ENCODE measurements around the gene DMRTB1. TPM values are rescaled to one million over a fixed set of nuclear protein-coding genes. Genes with fewer than 3 reads are reported as not detected.

DMRTB1 gene
- total RNA-seq, 2 donors from 2014 or later = not detected

DNA sequence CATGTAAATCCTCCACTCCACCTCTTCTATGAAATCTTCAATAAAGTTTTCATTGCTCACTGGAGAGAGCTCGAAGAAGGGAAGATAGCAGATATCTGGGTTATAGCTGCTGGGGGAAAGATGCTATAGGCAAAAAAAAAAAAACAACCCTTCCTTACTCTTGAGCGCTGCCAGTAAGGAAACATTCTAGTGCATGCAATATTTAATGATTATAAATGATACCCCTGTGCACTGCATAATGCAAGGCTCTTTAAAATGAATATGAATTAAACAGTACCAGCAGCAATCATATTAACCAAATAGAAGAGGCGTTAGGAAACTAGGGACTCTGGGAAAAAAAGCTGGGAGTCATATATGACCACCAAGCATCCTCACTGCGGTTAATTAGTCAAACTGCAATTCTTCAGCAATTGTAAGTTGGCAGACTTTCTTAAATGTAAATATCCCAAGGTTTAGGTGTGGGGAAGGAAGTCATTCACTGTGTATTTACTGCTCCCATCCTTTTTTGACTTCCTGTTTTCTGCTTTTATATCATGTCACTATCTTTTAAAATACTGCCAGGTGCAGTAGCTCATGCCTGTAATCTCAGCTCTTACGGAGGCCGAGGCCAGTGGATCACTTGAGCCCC lies 3.7 kb upstream of the DMRTB1 start:
- no peak for DNase-seq (ENCODE audit: low spot score)
- TF ChIP-seq, protein P1, sequence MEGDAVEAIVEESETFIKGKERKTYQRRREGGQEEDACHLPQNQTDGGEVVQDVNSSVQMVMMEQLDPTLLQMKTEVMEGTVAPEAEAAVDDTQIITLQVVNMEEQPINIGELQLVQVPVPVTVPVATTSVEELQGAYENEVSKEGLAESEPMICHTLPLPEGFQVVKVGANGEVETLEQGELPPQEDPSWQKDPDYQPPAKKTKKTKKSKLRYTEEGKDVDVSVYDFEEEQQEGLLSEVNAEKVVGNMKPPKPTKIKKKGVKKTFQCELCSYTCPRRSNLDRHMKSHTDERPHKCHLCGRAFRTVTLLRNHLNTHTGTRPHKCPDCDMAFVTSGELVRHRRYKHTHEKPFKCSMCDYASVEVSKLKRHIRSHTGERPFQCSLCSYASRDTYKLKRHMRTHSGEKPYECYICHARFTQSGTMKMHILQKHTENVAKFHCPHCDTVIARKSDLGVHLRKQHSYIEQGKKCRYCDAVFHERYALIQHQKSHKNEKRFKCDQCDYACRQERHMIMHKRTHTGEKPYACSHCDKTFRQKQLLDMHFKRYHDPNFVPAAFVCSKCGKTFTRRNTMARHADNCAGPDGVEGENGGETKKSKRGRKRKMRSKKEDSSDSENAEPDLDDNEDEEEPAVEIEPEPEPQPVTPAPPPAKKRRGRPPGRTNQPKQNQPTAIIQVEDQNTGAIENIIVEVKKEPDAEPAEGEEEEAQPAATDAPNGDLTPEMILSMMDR (IDR thresholded peaks at IDR 0.05) = no peak
- H3K4me3 ChIP-seq = no peak overlapping the region
- H3K27me3 ChIP-seq = no peaks in the 10 kb centered on the region
- no peaks in the 10 kb centered on the region for H3K4me1 ChIP-seq
- no peak overlapping the region for H3K27ac ChIP-seq
- H3K9me3 ChIP-seq = no peaks in the 10 kb centered on the region
- H3K36me3 ChIP-seq = no peaks in the 10 kb centered on the region

DNA sequence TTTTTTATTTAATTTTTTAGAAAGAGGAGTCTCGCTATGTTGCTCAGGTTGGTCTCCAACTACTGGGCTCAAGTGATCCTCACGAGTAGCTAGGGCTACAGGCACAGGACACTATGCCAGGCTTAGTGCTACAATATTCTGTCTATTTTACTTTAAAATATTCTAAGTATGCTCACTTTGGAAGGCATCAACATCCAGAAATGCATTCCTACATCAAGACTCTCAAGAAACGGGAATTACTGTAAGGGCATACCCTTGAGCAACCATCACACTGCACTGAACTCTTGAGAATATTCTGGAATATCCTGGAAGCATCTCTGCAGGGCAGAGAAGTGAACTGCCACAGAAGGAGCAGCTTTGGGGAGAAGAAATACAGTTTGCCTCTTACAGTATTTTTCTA lies 565 bp upstream of the DMRTB1 start:
- TF ChIP-seq, protein P1 (IDR thresholded peaks at IDR 0.05) = no peak
- Histone ChIP-seq H3K4me1 (no peaks in the 10 kb centered on the region), H3K9me3 (no peaks in the 10 kb centered on the region), H3K27ac (no peak overlapping the region), H3K4me3 (no peak overlapping the region), H3K27me3 (no peaks in the 10 kb centered on the region), H3K36me3 (no peaks in the 10 kb centered on the region)
- peak; percentile 11 for DNase-seq (ENCODE audit: low spot score)

- Histone ChIP-seq H3K4me3 (no peak overlapping the region), H3K36me3 (no peaks in the 10 kb centered on the region), H3K27ac (no peak overlapping the region), H3K4me1 (no peaks in the 10 kb centered on the region), H3K9me3 (no peaks in the 10 kb centered on the region), H3K27me3 (no peaks in the 10 kb centered on the region)
- TF ChIP-seq, protein P1 (IDR thresholded peaks at IDR 0.05) = no peak
- no peak for DNase-seq (ENCODE audit: low spot score)
Measured at GRCh38 chr1:53460211-53460634, 1.0 kb downstream of the DMRTB1 start.

- no peak overlapping the region for H3K27ac ChIP-seq
- no peaks in the 10 kb centered on the region for H3K27me3 ChIP-seq
- no peaks in the 10 kb centered on the region for H3K9me3 ChIP-seq
- TF ChIP-seq, protein P1 (IDR thresholded peaks at IDR 0.05) = no peak
- no peak overlapping the region for H3K4me3 ChIP-seq
- H3K36me3 ChIP-seq = no peaks in the 10 kb centered on the region
- H3K4me1 ChIP-seq = no peaks in the 10 kb centered on the region
- DNase-seq (ENCODE audit: low spot score) = peak; percentile 38
Measured at GRCh38 chr1:53460666-53461322, 1.6 kb downstream of the DMRTB1 start.

DNA sequence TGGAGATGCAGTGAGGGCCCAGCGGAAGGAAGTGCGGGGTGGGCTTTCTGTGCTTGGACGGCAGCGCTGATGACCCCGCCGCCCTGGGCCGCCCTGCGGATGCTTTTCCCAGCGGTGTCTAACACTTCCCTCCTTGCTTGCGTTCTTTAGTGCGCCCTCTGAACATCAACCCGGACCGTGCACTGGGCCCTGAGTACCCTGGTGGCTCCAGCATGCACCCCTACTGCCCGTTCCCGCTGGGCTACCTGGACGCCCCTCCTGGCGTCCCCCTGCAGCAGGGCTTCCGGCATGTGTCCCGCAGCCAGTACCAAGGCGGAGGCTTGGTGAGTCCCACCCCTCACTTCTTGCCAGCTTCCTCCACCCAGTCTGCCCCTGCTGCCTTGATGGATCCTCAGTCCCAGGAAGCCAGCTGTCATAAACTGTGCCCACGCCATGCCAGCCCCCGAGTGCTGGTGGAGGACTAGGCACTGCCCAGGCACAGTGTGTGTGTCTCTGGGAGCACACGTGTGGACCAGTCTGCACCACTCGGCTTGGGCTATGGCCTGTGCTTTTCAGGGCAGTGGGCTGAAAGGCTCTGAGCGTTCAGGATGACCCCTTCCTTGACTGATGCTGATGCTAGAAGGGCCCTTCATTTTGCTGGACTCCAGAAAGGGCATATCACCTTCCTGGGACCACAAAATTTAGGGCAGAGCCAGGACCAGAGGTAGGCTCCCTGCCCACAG lies 2.3 kb downstream of the DMRTB1 start:
- Histone ChIP-seq H3K27ac (no peak overlapping the region), H3K36me3 (no peaks in the 10 kb centered on the region), H3K9me3 (no peaks in the 10 kb centered on the region), H3K27me3 (no peaks in the 10 kb centered on the region), H3K4me1 (no peaks in the 10 kb centered on the region), H3K4me3 (no peak overlapping the region)
- no peak for DNase-seq (ENCODE audit: low spot score)
- TF ChIP-seq, protein P1 (IDR thresholded peaks at IDR 0.05) = no peak

Measured in right atrium auricular region (tissue), 2 donors.